GM06990 (cell line): ENCODE data around the gene ZNF655.
A peak's percentile ranks its signal among the peaks of the same experiment; 100 is the strongest.

ENCODE experiments used
- DNase-seq: peaks from one replicate; pipeline ENCODE4 v3.0.0-alpha.2; 2011; ENCODE audit not compliant: insufficient read length; ENCODE audit errors: extremely low read depth
- H3K27me3 ChIP-seq: replicated peaks from 2 replicates; pipeline ENCODE4 v1.6.0; 2011; ENCODE audit warnings: low read length; ENCODE audit not compliant: control insufficient read depth, insufficient read depth
- H3K36me3 ChIP-seq: 2 replicates; pipeline ENCODE4 v1.5.1; 2011; ENCODE audit warnings: low read length; ENCODE audit not compliant: control insufficient read depth, insufficient read depth
- H3K4me3 ChIP-seq: replicated peaks from 2 replicates; pipeline ENCODE4 v1.5.1; 2011; ENCODE audit warnings: low read depth, mild to moderate bottlenecking, control low read depth, low read length
- TF ChIP-seq, protein P1 (sequence below): IDR thresholded peaks from 2 replicates; pipeline ENCODE4 v1.5.1; 2011; ENCODE audit warnings: low read length, control low read depth, mild to moderate bottlenecking, inconsistent platforms; ENCODE audit not compliant: insufficient read depth, poor library complexity, severe bottlenecking

ZNF655 gene

DNA sequence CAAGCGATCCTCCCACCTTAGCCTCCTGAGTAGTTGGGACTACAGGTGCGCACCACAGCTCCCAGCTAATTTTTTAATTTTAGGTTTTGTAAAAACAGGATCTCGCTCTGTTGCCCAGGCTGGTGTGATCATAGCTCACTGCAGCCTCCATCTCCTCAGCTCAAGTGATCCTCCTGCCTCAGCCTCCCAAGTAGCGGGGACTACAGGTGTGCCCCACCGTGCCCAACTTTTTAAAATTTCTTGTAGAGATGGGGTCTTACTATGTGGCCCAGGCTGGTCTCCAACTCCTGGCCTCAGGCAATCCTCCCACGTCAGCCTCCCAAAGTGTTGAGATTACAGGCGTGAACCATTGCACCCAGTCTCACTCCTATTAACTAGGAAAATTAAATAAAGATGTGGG, 47.1 kb downstream of the ZNF655 start:
- TF ChIP-seq, protein P1, sequence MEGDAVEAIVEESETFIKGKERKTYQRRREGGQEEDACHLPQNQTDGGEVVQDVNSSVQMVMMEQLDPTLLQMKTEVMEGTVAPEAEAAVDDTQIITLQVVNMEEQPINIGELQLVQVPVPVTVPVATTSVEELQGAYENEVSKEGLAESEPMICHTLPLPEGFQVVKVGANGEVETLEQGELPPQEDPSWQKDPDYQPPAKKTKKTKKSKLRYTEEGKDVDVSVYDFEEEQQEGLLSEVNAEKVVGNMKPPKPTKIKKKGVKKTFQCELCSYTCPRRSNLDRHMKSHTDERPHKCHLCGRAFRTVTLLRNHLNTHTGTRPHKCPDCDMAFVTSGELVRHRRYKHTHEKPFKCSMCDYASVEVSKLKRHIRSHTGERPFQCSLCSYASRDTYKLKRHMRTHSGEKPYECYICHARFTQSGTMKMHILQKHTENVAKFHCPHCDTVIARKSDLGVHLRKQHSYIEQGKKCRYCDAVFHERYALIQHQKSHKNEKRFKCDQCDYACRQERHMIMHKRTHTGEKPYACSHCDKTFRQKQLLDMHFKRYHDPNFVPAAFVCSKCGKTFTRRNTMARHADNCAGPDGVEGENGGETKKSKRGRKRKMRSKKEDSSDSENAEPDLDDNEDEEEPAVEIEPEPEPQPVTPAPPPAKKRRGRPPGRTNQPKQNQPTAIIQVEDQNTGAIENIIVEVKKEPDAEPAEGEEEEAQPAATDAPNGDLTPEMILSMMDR, result no peak
- Histone ChIP-seq H3K27me3 (no peaks in the 10 kb centered on the region; the same call in 1 of the 2 replicates), H3K36me3 (no peaks in the 10 kb centered on the region), H3K4me3 (no peak overlapping the region)
- DNase-seq, result no peak

DNA sequence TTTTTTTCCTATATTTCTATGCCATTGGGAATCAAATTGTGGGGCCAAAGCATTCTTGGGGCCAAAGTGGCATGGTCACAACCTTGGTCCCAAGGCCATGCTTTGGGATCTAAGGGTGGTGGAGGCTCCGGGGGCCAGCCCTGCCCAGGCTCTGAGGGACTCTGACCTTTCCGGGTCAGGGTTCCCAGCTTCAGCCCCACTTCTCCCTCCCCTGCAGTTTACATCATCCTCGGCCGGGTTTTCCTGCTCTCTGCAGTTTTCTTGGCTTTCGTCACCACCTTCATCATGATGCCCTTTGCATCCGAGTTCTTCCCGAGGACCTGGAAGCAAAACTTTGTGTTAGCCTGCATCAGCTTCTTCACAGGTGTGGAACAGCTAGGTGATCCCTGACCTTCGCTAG, 48.1 kb downstream of the ZNF655 start:
- H3K36me3 ChIP-seq, result no peaks in the 10 kb centered on the region
- TF ChIP-seq, protein P1, result no peak
- H3K27me3 ChIP-seq, result no peaks in the 10 kb centered on the region; the same call in 1 of the 2 replicates
- no peak overlapping the region for H3K4me3 ChIP-seq
- DNase-seq, result no peak

DNA sequence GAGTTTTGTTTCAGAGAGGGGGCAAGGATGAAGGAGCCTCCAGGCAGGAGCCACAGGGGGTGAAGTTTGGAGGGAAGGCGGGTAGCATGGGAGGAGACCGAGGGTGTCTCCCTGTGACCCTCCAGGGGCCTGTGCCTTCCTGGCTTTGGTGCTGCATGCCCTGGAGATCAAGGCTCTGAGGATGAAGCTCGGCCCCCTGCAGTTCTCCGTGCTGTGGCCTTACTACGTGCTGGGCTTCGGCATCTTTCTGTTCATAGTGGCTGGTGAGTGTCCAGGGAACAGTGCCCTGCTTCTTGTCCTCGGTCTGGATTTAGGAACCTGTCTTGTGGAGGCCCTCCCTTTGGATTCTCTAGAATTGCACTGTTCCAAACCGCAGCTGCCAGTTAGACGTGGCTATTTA, 49.1 kb downstream of the ZNF655 start:
- DNase-seq, result no peak
- TF ChIP-seq, protein P1, result no peak
- H3K4me3 ChIP-seq, result no peak overlapping the region
- no peaks in the 10 kb centered on the region; the same call in 1 of the 2 replicates for H3K27me3 ChIP-seq
- no peaks in the 10 kb centered on the region for H3K36me3 ChIP-seq

DNA sequence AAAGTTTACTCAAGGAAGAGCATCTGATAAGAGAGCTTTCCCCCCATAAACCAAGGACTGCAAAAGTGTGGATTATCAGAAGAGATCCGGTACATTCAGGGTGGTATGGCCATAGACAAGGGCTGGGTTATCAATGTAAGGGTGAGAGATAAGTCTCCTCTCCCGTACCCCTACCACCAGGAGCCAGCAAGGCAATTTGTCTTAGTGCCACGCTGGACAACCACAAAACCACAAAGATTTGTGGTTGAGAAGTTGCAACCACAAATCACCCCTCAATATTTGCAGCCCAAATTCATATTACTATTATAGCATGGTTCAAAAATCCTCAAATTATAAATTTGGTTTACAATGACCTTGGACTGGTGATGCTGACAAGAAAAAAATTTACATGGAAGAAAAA, 56.1 kb downstream of the ZNF655 start:
- H3K36me3 ChIP-seq, result no peaks in the 10 kb centered on the region
- DNase-seq, result no peak
- no peaks in the 10 kb centered on the region for H3K27me3 ChIP-seq
- H3K4me3 ChIP-seq, result no peak overlapping the region
- TF ChIP-seq, protein P1, result no peak

DNA sequence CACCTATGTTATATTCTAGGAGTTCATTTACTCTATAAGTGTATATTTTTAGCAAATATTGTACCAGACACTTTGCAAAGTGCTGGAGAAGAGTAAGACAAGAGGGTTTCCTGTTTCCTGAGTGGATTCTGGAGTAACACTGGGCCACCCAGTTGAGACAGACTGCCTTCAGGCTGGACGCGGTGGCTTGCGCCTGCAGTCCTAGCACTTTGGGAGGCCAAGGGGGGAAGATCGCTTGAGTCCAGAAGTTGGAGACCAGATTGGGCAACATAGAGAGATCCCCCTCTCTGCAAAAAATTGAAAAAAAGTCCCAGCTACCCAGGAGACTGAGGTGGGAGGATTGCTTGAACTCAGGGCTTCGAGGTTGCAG, 57.5 kb downstream of the ZNF655 start:
- TF ChIP-seq, protein P1, result no peak
- Histone ChIP-seq H3K4me3 (peak overlapping the region; percentile 96), H3K36me3 (peaks cover 8% of the 10 kb centered on the region), H3K27me3 (no peaks in the 10 kb centered on the region)
- no peak for DNase-seq
